Stimulated activated naive CD4-positive, alpha-beta T cell (primary cell): ENCODE results near the gene MYBPH.

Source experiments
- DNase-seq, 6 experiments: peaks; one replicate each; lab custom pipeline; 2025; lab: John Stamatoyannopoulos, UW

The MYBPH gene

DNA sequence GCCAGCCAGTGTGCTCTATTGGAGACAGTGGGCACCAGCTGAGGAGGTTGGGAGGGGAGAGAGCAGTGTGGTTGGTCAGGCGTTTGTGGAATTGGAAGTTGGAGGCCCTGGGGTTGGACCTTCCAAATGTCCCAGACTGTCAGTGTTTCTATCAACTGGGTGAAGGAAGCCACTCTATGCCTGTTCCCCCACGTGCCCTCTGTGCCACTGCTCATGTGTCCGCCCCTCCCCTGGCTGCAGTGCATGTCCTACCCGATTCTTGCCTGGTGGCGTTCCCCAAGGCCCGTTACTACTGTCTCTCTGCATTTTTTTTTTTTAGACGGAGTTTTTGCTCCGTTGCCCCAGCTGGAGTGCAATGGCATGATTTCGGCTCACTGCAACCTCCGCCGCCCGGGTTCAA, 27.0 kb downstream of the MYBPH start:
- no peak for DNase-seq

DNA sequence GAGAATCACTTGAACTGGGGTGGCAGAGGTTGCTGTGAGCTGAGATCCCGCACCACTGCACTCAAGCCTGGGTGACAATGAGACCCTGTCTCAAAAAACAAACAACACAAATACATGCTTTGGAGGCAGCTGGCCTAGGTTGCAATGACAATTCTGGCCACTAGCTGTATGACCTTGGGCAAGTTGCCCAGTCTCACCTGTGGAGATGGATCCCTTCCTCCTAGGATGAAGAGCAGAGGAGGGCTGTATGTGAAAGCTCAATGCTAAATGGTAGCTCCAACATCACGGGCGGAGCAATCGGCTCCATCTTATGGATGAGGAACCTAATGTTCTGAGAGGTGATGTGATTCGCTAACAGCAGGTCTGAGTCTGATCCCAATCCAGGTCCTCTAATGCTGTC, 27.5 kb downstream of the MYBPH start:
- no peak for DNase-seq

DNA sequence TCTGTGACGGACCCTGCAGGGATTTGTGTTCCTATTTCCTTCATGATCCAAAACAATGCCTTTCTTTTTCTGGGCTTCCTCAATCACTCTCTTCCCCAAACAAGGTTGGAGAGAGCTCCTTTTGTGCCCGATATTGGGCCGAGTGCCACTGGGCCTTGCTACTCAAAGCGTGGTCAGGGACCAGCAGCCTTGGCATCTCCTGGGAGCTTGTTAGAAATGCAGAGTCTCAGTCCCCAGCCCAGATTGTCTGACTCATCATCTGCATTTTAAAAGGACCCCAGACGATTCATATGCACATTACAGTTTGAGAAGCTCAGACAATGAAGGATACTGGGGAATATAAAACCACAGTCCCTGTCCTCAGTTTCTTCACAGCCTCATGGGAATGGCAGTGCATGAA, 28.2 kb downstream of the MYBPH start:
- no peak for DNase-seq

DNA sequence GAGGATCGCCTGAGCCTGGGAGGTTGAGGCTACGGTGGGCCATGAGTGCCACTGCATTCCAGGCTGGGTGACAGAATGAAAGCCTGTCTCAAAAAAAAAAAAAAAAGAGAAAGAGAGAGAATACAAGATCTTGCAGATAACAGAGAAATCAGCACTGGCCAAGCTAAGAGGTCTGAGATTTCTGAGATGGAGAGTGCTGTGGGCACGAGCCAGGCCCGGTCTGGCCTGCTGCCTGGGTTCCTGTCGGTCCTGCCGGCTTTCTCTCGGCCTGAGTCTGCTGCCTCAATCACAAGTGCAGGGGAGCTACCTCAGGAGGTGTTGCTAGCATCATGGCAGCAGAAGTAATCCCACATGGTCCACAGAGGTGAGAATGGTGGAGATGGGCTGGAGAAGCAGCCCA, 29.1 kb downstream of the MYBPH start:
- DNase-seq: no peak

DNA sequence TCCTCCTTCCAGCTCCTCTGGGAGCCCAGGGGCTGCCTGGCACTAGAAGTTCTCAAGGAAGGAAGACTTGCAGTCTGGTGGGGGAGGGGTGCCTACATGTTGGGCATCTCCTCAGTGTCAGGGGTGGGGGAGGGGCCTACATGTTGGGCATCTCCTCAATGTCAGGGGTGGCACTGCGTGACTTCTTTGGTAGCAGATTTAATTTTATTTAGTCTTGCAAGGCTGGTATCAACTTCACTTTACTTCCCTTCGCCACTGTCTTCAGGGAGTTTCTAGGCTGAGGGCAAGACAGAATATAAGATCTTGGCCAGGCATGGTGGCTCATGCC, 29.6 kb downstream of the MYBPH start:
- no peak for DNase-seq

DNA sequence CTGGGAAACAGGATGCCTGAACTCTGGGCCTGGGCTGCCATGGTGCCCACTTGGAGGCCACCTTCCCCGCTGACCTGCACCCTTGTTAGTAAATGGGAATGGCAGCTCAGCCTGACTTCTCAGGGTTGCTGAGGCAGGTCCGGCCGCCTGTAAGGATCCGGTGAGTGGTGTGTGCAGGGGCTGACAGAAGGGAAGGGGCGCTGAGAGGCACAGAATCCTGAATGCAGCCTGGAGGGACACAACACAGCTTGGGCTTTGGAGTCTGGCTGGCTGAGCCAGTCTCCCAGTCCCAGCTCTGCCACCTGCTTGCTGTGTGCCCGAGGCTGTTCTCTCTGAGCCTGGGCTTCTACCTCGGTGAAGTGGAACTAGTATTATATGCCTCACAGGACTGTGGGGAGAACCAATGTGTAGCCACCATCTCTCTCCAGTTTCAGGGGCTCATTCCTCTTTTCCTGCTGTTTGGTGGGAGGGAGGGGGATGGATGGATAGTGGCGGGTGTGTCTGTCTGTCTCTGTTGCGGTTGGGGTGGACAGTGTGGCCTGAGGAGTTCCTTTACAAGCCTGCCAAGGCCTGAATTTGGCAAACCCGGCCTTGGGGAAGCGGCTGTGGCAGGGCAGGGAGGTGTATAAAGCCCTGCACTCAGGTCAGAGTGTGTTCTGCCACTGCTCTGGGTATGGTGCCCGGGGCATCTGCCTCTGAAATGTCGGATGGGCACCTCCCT, 30.1 kb downstream of the MYBPH start:
- no peak for DNase-seq

DNA sequence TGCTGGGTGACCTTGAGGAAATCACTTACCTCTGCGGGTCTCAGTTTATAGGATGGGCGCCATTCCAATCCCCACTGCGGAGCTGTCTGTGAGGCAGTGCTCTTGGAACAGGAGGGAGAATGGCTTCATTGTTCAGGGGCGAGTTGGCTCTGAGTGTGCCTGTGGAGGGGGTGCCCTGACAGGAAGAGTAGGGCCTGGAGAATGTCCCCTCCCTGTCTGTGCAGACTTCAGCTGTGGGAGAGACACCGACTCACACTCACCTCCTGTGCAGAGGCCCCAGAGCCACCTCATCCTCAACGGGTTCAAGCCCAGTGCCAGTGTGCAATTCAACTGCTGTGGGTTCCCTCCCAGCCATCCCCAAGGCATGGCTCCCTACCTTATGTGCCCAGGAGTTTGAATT, 31.0 kb downstream of the MYBPH start:
- no peak for DNase-seq

DNA sequence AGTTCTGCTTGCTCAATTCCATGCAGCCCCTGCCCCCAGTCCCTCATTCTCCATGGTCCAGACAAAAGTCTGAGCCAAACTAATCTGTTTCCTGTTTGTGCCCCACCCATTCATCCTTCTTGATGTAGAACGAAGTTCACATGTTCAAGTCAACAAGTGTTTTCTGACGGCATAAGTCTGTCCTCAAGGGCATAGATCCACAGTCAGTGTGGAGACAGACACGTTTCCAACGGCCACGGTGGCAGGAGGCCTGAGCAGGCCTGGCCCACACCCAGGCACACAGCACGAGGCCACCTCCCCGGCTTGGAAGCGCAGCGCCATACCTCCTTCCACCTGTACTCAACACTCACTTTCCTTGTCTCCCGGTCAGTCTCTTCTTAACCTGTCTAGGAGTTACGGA, 32.0 kb downstream of the MYBPH start:
- no peak for DNase-seq

DNA sequence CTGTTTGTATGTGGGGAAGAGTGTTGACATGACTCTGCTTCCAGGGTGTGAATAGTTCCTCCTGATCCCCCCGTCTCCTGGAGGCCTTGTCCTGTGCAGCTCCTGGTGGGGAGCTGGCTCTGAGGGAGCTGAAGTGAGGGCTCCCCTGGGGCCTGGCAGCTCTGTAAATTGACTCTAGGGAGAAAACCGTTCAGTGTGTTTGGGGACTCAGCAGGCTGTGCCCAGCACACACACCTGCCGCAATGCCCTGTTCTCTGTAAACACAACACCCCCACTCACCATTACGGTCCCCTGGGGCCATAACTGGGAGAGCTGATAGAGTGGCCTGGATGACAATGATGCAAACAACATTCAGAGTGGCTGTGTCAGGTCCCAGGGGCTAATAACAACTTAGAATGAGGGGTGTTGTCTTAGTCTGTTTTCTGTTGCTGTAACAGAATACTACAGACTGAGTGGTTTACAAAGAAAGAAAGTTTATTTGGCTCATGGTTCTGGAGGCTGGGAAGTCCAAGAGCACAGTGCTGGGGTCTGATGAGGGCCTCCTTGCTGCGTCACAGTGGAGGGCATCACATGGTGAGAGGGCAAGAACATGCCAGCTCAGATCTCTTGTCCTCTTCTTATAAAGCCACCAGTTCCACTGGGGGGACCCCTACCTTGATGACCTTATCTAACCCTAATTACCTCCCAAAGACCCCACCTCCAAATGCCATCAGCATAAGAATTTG, 32.8 kb downstream of the MYBPH start:
- DNase-seq: no peak

DNA sequence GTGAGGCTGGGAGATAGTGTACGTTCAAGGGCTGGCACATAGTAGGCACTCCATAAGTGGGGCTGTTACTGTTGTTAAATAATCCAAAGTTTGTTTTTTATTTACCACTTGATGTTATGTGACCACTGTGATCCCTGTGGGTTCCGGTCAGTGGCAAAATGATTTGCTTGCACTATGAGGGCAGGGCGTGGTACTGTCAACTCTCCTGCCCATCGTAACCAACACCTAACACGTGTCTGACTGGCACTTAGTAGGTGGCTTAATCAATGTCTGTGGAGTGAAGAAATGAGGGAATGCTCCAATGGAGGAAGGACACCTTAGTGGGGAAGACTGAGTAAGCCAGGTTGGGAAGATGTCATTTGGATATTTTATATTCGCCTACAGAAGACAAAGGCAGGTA, 33.5 kb downstream of the MYBPH start:
- DNase-seq: no peak

DNA sequence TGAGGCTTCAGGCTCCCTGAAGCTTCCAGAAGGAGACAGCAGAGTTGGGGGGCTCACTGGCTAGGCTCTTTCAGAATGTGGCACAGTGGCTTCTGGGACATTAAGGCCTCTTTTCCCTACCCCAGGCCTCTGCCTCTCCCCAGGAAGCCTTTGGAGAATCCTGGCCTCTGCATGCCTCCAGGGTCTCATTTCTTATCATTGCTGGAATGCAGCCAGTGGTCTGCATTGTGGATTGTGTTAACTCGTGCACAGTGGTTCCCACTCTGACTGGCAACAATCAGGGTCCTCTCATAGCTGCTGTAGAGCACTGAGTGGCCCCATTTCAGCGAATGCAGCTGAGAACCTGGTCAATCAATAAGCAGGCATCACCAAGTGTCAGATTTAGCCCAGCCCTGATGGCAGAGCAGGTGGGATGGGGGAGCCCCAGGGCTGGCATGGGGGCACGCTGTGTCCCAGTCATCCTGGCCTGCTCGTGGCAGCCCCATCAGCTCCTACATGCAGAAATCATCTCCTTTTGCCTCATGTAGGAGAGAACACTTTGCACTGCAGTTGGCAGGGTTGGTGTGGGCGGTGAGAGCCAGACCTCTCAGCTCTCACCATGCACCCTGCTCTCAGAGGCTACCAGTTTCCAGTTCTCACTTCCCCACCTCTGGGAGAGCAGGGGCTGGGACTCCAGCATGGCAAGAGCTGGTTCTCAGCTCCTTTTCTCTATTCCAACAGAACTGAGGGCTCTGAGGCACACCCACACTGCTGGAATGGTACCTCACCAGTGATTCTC, 34.7 kb downstream of the MYBPH start:
- no peak for DNase-seq

DNA sequence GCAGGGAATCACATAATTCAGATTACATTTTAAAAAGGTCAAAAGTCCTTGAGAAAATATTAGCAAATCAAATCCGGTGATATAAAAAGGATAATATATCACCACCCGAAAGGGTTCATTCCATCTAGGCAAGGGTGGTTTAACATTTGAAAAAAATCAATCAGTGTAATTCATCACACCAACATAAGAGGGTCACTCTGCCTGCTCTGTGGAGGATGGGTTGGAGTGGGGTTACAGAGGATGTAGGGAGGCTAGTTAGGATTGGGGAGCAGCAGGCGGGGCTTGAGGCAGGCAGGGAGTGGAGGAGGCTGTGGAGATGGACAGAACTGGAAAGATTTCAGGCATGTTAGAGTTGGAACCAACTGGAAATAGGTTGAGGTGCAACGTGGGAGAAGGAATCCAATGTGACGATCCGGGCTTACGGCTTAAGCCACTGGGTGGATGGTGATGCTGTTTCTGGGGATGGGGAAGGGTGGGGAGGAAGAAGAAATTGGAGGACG, 35.6 kb downstream of the MYBPH start:
- DNase-seq: no peak

DNA sequence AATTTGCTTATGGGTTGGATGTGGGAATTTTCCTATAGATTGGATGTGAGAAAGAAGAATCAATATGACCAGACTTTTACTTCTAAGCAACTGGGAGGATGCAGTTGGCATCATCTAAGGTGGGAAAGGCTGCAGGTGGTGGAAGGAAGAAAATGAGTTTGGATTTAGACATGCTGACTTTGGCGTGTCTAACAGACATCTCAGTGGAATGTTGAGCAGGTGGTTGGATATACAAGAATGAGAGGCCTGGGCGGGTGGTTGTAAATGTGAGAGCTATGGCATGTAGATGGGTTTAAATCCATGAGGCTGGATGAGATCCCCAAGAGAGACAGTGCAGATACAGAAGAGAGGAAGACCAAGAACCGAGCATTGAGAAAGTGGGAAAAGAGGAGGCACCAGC, 37.6 kb downstream of the MYBPH start:
- no peak for DNase-seq

DNA sequence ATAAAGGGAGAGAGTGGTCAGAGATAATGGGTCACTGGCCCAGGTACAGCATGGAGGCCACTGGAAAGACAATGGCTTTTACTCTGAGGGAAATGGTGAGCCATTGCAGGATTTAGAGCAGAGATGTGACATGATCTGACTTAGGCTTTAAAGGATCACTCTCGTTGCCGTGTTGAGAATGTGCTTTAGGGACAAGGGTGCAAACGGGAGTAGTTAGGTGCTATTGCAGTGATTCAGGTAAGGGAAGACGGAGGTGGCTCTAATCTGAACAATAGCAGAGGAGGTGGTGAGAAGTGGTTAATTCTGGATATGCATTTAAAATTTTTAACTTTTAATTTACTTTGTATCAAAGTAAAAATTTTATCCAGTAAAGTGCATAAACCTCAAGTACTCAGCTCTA, 38.3 kb downstream of the MYBPH start:
- DNase-seq: no peak

DNA sequence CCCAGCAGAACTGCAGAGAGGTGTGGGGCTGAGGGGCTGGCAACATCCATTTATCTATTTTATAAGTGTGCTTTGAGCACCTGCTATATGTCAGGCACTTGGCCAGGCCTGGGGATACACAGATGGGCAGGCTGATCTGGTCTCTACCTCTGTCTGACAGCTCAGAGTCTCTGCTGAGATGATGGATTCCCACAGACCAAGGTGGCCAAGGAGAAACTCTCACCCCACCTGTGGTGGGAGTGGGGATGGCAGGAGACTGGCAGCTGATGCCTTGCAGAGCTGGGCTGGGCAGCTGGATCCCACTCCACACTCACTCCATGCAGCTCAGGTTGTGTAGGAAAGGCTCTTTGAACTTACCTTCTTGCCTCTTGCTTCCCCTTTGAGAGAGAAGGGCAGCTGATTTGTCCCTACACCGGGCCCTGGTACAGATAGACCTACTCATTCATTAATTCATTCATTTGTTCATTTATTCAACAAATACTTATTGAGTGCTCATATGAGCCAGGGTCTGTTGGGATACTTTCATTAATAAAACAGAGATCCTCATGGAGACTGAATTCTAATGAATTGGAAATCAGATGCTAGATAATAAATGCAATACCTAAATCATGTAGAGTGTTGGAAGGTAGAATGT, 39.1 kb downstream of the MYBPH start:
- DNase-seq: no peak

DNA sequence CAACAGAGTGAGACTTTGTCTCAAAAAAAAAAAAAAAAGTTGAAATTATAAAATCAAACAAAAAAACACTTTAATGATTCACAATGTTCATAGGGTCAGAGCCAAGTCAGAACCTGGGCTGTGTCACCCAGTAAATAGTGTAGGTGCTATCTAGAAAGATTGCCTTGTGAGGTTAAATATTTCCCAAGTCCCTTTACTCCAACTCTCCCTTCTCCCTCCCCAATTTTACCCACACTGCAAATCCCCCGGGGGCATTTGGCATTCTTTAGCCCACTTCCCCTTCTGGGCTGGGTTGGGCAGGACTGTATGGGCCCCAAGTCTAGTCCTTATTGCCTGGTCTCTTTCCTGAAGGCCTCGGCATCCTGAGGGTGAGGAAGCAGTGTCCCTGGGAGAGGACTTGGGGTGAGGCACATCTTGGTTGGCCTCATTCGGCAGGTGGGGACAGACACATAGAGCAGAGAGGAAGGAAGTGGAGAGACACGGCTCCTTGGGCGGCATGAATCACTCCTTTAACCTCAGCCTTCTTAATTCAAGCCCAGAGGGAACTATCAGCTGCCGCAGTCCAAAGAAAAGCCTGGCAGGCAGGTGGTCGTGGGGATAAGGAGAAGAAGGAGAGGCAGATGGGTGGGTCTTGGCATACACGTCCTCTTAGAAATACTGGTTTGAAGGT, 39.9 kb downstream of the MYBPH start:
- DNase-seq: no peak

DNA sequence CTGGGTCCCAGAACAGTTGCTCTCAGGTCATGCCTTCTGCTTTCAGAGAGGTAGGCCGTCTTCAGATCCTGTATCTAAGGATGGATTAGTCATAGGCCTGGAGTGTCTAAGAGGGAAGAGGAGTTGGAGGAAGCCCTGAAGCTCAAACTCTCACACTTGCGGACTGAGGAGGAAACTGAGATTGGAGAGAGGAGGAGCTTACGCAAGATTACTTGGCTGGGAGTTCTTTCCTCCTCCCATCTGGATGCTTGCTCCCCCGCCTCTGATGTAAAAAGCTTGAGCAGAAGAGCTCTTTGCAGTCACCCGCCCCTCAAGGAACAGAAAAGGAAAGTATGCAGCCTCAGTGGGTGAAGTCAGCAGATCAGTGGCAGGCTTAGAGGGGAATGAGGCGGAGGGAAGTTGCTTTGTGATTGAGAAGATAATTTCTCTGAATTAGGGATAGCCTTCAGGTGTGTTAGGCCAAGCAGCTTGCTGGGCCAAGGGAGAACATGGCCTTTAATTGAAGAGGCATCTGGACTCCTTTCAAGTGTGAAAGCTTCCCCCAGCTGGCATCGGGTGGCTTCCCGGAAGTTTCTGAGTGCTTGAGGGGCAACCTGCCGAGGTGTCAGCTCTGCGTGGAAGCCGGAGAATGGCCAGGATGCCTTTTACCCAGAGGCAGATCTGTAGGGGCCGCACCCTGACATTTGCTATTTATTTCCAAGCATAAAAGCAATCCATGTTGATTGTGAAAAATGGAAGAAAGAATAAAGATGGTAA, 41.5 kb downstream of the MYBPH start:
- DNase-seq: no peak

DNA sequence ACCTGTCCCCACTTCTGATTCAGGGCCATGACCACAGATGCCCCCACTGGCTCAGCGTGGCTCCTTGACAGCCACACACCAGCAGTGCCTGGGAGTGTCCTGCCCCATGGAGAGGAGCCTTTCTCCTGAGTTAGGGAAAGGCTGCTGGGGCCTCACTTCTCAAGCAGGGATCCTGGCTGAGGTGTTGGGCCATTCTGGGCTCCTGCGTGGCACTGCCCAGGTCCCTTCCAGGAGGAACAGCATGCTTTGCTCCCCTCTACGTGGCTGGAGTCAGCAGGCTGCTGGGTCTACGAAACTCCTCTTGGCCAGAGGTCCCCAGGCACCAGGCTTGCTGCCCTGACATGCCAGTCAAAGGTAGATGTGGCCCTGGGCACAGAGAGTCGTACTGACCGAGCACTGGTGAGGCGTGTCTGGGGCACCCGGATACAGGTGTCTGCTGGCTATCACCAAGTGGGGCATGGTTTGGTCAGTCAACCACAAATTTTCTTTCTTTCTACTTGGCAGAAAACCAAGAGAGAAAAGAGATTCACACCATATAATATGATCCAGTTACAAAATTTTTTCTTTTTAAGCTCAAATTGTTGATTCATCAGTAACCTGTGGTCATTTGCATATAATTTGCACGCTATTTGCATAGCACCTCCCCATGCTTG, 44.0 kb downstream of the MYBPH start:
- DNase-seq: no peak

DNA sequence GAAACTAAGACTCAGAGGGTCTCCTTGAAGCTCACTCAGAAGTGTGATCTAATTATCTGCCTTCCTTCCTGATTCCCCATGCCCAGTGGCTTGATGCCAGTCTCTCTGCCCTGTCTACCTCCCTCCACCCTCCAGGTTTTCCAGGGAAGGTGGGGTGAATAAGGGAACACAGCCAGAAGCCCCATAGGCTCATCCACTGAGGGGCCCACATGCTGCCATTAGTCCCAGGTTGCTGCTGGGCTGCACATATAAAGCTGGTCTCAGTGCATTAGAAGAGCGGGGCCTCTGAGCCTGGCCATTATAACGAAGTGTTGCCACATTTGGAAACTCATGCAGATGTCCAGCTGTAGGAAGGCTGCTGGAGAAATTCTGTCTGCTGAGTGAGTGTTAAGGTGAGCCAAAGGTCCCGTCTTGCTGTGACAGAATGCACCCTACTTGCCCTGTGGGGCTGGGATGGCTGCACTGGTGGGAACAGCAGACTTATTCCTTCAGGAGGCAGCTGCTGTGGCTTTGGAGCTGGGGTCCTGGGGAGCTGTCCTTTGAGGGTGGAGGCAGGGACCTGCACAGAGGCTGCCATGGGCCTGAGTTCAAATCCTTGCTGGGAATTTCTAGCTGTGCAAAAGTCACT, 45.2 kb downstream of the MYBPH start:
- no peak for DNase-seq

DNA sequence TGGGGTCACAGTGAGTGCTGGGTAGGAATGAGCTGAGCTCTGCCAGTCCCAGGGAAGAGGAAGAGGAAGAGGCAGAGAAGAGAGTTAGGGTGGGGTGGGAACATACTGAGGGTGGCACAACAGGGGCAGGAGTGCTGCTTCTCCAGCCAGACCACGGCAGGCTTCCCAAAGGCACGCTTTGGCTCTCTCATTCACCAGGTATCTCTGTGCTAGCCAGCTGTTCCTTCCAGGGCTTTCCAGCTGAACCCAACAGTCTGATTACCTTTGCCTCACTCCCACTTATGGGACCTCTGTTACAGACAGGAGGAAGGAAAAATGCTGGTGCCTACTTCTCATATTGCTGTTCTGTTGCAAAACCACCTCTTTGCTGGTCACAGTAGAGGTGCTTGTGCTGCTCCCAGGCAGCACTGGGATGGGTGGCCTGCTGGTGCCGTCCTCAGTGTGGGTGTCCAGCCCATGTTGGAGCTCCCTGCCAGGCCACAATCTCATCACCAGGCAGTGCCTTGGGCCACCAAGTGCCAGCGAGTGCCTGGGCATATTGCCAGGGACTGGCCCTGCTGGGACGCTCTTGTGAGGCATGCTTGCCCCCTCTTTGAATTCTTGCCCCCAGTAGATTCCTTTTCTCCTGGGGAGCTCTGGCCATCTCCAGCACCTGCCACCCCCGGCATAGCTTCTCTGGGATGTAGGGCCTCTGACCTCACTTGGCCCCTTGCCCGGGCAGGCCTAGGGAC, 46.0 kb downstream of the MYBPH start:
- DNase-seq: no peak
